22Rv1 (cell line): ENCODE measurements around the gene AAGAB.

Source experiments
- CTCF ChIP-seq: fragments of 450-650 bp; IDR thresholded peaks from 2 replicates; pipeline ENCODE4 v1.5.1; 2017; ENCODE audit warnings: mild to moderate bottlenecking
- ZFX ChIP-seq: fragments of 450-650 bp; IDR thresholded peaks from 2 replicates; pipeline ENCODE4 v1.6.1; 2017; ENCODE audit warnings: antibody characterized with exemption, borderline replicate concordance

DNA sequence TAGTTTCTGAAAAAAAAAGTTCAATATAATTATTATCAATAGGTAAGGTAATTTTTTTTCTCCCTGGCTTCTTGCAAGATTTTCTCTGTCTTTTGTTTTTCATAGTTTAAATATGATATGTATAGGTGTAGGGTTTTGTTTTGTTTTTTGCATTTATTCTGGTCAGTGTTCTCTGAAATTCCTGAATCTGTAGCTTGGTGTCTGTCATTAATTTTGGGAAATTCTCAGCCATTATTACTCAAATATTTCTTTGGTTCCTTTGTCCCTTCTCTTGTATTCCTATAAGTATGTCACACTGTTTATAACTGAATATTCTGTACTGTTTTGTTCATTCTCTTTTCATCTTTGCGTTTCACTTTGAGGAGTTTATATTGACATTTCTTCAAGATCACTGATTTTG, 22.2 kb upstream of the AAGAB start:
- TF ChIP-seq CTCF (no peak), ZFX (no peak)
